Measurements from ENCODE around the gene EN2.

EN2 gene

DNA sequence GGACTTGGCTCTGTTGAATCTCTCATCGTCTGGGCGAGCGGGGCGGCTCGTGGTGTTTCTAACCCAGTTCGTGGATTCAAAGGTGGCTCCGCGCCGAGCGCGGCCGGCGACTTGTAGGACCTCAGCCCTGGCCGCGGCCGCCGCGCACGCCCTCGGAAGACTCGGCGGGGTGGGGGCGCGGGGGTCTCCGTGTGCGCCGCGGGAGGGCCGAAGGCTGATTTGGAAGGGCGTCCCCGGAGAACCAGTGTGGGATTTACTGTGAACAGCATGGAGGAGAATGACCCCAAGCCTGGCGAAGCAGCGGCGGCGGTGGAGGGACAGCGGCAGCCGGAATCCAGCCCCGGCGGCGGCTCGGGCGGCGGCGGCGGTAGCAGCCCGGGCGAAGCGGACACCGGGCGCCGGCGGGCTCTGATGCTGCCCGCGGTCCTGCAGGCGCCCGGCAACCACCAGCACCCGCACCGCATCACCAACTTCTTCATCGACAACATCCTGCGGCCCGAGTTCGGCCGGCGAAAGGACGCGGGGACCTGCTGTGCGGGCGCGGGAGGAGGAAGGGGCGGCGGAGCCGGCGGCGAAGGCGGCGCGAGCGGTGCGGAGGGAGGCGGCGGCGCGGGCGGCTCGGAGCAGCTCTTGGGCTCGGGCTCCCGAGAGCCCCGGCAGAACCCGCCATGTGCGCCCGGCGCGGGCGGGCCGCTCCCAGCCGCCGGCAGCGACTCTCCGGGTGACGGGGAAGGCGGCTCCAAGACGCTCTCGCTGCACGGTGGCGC, at the start of gene EN2:
Gene EN2, plus strand, starts transcription at position 19 of the 767 bp plus-strand sequence. Its CDS starts 249 bp downstream, at position 268.
- DNase-seq = no peak

DNA sequence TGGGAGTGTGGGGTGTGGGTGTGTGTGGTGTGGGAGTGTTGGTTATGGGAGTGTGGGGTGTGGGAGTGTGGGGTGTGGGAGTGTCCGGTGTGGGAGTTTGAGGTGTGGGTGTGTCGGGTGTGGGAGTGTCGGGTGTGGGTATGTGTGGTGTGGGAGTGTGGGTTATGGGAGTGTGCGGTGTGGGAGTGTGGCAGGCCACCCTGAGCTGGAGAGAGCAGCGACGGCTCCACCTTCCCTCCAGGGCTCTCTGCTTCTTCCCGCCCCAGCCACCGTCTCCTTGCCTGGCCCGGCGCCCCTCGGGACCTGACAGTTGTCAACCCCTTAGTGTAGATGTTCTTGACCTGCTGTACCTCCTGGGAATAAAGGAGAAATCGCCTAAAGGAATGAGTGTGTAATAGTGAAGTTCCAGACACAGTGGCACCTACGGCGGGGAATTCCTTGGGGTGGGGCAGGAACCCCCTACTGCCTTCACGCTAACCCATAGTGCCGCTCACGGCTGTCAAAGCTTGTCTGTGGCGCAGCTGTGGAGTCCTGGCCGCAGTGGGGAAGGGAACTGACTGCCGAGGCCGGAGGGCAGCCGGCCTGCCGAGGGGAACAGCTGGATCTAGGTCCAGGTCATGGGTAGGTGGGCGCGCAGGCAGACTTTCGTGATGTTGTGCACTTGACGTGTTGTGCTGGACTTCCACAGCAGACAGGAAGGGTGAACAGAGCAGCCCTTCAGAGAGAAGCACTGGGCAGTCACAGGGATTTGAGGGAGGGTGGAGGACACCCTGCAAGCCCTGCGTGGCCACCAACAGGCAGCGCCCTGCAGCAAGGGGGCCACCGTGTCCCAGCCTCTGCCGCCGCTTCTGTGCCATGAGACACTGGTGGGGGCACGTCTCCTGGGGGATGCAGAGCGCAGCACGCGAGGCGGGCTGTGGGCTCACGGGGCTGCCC, 49.0 kb upstream of the EN2 start:
- no peak for DNase-seq

DNA sequence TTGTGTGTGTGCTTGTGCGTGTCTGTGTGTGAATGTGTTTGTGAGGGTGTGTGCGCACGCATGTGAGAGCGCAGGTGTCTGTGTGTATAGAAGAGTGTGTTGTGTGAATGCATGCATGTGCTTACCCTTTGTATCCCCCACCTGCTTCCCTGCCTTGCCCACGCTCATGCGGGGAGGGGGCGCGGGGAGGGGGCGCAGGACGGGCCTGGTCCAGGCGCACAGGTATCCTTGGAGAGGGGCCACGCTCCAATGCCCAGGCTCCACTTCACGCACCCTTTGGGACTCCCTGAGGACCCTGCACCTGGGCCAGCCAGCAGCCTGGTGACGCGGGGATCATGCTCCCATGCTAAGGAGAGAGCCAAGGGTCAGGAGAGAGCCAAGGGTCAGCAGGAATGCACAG, 47.9 kb upstream of the EN2 start:
- no peak for DNase-seq

DNA sequence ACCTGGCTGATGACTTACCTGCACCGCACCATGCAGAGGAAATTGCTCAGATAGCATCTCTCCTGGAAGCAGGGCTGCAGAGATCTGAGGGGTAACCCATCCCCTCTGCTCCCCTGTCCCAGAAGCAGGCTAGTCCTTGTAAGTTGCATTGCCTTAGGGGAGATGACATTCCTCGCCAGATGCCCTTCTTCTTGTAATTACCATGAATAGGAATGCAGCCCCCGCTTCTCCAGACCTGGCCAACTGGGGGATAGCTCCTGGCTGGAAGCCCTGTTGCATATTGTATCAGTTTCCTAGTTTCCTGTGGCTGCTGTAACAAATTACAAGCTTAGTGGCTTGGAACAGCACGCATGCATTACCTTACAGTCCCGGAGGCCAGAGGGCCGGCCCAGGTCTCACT, 47.5 kb upstream of the EN2 start:
- no peak for DNase-seq

DNA sequence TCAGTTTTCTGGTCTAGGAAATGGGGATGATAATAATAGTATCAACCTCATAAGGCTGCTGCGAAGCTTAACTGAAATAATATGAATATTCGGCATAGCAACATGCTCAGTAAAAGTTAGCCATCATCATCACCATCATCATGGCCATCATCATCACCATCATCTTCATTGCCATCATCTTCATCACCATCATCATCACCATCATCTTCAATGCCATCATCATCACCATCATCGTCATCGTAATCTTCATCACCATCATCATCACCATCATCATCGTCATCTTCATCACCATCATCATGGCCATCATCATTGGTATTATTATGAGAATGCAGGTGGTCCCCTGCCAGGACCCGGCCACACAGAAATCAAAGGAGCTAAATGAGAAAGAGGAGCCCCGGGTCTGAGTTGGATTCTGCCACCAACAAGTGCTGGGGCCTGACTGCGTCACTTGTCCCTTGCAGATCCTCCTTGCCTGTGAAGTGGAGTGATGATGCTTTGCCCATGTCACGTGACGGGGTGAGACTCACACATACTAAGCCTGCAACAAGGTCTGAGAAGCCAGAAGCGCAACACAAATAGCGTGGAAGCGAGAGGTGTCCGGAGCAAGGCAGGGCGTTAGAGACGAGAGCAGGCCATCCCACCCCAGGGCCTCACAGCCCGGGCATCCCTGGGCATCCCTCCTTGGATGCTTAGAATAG, 46.1 kb upstream of the EN2 start:
- no peak for DNase-seq

DNA sequence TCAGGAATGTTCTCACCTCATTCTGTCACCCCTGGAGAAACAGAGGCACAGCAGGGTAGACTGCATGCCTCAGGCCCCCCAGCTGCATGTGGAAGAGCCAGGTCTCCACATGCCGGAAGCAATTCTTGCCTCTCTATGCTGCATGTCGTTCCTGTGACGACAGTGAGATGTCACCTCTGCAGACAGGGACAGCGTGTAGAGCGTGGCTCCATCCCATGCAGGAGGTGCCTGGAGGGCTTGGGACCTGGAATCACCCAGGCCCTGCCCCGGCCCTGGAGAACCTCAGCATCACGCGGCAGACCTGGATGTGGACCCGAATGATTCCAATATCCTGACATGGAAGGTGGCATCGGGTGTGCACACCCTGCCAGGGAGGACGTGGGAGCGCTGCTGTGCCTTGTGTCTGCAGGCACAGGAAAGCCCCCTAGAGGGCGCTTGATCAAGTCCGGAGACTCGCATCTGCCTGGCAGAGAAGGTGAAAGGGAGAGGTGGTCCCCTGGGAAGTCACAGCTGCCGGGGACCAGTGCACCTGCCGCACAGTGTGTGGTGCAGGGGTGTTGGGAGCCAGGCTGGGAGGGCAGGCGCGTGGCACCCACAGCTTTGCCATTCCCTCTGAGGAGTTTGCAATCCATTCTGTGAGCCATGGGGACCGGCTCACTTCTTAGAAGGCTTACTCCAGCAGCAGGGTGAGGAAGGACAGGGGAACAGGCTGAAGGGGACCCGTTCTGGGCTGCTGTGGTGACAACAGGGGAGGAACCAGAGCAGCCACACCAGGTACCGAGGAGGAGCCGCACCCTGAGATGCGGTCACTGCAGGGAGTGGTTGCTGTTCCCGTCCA, 45.3 kb upstream of the EN2 start:
- peak; percentile 6 for DNase-seq

DNA sequence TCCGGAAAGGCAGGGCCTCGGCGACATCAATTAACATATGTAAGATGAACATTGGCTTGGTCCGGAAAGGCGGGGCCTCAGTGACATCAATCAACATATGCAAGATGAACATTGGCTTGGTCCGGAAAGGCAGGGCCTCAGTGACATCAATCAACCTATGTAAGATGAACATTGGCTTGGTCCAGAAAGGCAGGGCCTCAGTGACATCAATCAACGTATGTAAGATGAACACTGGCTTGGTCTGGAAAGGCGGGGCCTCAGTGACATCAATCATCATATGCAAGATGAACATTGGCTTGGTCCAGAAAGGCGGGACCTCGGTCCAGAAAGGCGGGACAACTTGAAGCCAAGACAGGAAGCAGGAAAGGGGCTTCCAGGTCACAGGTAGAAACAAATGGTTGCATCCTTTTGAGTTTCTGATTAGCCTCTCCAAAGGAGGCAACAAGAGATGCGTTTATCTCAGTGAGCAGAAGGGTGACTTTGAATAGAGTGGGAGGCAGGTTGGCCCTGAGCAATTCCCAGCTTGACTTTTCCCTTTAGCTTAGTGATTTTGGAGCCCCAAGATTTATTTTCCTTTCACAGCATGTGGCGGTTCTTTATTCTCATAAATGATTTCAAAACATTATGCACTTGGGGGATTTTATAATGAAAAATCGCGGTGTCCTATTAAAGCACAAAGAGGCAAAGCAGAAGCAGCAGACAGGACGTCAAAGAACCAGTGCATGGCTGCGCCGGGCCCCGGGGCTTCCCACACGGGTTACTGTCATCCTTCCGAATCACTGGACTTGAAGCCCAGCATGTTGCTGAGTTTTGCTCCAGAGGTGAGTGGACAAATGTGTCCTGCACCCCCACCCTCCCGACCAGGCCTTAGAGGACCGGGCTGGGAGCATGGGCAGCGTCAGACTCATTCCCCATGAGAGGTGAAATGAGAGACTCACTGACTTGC, 43.1 kb upstream of the EN2 start:
- no peak for DNase-seq

DNA sequence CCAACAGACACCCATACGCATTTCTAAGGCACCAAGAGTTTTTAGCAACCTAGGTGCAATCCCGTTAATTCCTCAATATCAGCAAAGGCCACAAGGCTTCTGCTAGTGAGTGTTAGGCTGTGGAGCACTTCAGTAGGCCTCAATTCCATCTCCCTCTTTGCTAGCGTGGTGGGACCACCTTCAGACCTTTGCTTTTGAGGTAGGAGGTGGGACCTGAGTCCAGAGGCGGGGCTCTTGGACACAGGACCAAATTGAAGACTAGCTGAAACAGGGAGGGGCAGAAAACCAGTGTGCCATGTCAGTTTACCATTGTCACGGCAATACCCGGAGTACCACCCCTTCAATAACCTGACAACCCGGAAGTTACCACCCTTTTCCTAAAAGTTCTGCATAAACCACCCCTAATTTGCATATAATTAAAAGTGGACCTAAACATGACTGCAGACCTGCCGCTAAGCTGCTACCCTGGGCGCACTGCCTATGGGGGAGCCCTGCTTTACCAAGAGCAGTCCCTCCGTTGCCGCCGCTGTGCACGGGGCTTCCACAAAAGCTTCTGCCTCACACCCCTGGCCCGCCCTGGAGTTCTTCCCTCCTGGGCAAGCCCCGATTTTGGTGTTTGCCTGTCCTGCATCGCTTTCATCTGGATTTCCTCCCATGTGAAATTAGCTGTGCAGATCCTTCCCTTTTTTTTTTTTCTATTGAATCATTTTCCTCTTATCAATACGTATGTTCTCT, 41.1 kb upstream of the EN2 start:
- no peak for DNase-seq

DNA sequence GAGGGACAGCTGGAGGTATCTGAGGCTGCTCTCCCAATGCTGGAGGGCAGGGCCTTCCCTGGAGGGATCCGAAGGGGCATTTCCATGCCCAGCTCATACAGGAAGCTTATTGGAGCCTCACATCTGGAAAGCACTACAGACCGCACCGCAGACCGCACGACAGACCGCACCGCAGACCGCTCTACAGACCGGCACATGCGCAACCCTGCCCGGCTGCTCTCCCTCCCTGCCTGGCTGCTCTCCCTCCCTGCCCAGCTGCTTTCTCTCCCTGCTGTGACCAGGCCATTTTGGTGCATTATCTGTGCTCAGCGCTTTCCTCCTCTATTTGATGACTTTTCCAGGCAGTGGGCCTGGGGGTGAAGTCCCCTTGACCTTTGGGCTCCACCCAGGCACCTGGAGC, 39.6 kb upstream of the EN2 start:
- no peak for DNase-seq

DNA sequence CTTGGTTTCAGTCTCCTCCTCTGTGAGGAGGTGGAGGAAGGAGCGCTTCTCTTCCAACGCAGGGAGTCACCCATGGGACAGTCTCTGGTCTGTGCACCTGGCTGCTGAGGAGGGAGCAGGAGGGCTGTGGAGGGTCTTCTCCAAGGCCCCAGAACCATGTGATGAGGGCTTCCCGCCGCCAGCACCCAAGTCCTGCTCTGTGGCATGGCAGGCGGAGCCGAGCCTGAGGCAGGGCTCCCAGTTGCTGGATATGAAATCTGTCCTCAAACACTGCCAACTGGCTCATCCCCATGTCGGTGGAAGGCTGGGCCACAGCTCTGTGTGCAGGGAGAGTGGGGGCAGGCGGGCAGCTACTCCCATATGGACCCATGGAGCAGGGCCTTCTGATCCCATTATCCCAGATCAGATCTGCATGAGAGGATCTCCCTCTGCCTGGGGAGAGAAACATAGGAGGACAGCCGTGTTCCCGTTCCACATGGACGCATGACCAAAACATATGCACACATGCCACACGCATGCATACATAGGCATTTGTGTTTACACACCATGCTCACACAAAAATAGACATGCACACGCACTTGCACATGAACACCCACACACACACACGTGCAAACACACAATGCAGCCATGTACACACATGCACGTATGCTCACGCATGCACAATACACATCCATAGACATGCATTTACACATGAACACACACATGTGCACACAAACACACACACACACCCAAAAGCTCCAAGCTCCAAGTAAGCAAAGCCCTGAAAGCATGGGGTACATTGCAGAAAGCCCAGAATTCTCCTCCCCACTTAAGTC, 38.8 kb upstream of the EN2 start:
- DNase-seq = no peak

DNA sequence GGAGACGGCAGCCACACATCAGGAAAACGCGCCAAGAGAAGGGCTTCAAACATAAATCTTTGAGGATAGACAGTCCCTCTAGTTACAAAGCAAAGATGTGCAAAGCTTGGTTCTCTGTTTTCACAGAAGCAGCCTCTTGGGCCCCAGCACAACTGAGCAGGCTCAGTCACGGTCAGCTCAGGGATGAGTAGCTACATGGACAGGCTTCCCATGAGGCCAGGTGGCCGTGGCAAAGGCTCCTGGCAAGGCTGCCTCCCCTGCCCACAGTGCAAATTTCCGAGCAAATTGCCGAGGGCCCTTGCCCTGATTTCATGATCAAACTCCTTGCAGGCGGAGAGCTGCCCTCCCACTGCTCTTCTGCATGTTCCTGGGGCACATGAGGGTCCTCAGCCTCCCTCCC, 37.8 kb upstream of the EN2 start:
- no peak for DNase-seq

DNA sequence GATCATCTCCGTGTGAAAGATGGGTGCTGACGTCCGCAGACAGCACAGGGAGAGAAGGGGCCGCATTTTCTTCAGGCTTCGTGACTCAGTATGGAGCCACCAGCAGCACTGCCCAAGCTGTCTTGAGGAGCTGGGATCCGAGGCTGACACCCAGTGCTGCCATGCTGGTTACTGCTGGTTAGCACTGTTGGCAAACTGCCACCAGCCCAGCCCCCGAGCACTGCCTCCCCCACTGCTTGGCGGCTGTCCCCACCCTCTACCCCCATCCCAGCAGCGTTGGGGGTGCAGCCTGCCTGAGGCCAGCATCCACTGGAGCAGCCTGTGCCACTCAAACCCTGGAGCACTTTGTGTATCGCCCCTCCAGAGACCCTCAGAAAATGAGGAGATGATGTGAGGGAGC, 35.8 kb upstream of the EN2 start:
- no peak for DNase-seq

DNA sequence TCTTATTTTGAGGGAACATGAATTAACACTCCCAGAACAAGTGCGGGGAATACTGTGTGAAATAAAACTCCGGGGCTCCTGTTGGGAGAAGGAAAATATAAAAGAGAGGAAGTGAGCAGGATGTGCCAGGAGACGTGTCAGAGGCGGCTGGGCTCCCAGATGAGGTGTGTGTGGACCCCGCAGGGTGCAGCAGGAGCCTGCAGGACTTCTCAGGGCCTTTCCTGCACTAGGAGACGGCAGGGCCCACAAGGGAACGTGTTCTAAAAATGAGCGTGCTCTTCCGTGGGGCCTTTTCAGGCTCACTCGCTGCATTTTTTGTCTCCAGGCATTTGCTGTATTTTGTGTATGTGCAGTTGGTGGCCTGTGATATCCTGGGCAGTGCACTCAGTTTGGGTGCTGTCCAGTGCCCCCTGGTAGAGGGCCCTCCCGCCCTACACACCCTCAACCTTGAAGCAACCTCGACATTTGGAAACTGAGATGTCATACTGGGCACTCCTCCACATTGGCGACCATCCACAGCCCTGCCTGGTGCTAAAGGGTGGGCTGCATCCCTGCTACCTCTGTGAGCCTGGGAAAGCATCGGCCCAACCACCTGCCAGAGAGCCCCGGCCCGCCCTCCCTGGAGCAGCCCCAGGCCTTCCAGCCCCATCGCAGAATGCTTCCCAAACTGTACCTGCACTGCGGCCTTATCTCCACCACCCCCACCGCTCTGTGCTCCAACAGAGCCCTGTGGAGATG, 35.2 kb upstream of the EN2 start:
- no peak for DNase-seq

DNA sequence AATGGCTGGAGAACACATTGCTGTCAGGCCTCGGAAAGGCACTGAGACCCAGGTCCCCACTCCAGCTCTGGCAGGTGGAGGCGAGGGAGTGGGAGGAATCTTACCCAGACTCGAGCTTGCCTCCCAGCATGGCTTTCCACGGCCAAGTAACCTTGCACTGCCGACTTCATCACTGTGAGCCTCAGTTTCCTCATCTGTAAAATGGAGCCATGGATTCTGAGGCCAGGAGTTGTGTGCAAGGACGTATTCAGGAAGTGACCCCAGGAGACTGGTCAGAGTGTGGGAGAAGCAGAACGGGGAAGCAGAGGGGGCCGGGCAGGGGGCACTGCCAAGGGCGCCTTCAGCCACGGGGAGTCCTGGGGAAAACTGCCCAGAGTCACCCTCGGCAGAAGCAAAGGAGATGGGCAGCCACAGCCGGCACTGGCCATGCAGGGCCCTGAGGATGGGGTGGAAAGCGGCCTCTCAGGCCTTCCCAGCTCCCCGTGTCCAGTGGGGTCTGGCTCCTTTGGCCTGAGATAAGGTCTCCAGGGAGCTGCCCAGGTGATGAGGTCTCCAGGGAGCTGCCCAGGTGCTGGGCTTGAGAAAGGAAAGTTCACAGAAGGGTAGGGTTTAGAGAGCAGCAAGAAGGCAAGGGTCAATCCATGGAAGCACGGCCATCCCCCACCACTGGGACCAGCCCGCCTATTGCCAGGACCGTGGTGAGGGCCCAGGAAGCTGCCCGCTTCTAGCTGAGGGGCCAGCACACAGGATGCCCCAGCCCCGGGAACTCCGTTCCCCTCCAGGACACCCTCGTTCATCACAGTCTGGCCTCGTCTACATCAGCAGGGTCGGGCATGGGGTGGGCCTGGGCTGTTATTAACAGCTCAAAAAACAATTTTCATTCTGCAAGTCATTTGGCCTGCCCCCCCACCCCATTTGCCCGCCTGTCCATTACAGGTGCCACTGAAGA, 34.3 kb upstream of the EN2 start:
- DNase-seq = no peak

DNA sequence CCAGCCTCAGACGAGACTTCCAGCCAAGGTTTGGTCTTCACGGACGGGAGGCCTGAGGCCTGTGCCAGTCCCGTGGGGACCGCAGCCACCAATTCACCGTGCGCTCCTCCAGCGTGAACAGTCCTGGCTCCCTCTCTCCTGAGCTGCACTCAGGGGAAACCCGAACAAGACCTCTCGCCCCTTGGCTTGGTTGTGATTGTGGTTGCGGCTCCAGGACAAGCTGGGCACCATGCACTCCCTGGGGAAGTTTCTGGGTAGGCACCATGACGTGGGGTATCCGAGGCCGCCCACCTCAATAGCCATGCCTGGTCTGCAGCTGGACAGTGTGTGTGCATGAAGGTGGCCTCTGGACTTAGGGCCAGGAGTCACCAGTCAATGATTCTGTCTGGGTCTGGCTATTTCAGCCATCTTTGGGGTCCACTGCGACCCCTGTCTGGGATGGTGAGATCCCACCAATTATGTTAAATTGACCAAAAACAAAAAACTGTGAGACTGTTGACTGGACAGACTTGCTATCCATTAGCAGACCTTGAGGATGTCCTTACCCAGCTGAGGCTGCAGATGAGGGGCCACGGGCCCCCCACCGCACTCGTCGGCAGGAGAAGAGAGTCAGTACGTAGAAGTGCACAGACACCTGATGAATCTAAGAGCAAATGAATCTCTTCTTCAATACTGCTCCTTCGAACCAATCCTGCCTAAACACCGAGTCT, 33.5 kb upstream of the EN2 start:
- no peak for DNase-seq

DNA sequence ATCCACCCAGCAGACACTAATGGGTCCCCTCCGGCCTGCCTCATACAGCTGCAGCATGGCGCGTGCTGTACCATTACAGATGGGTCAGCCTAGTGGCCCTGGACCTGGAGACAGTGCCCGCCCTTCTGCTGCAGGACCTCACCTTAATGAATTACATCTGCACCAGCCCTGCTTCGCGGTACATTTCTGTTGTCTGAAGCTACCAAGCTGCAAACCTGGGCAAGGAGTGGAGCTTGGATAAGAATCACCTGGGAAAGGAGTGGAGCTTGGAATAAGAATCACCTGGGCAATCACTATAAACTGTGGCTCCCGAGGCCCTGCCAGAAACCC, 33.0 kb upstream of the EN2 start:
- DNase-seq = no peak

DNA sequence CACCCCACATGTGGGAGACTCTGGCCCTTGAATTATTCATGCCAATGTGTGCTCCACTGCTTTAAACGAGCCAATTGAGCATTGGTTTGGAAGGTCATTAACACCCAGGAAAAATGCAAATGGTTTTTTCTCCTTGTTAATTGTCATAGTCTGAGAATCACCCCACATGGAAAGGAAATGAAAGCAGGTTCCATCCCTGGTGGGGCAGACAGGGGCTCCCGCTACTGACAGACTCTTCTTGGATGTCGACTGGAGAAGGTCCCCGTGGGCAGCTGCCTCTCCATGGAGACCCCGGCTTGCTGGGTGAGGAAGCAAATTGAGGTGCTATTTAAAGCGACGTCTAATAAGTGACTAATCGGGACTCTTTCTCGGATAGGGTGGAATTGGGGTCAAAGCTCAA, 32.0 kb upstream of the EN2 start:
- DNase-seq = no peak
